H1 (cell line): ENCODE results near the gene SMIM44. TPM values are rescaled to one million over a fixed set of nuclear protein-coding genes. Genes with fewer than 3 reads are reported as not detected.

Experiments
- EGR1 ChIP-seq: IDR thresholded peaks from 2 replicates; pipeline ENCODE4 v1.6.1; 2011; ENCODE audit warnings: low read depth, low read length, borderline replicate concordance
- MAFK ChIP-seq: IDR thresholded peaks from 2 replicates; pipeline ENCODE4 v1.6.1; 2012; ENCODE audit warnings: low read depth, mild to moderate bottlenecking, improper control_type of control experiment, low read length
- POLR2AphosphoS5 ChIP-seq: IDR thresholded peaks from 2 replicates; pipeline ENCODE4 v1.6.1; 2011; ENCODE audit warnings: low read depth, low read length
- USF2 ChIP-seq: IDR thresholded peaks from 2 replicates; pipeline ENCODE4 v1.6.1; 2011; ENCODE audit warnings: low read length, improper control_type of control experiment
- polyA plus RNA-seq, 7 experiments: library from polyadenylated mRNA; depleted of rRNA in 3 of 7; stranded (reverse) in 5 of 7; unstranded in 2 of 7; fragments of >200 nt in 5 of 7; fragments of 200-250 nt in 2 of 7; gene quantifications; 1 replicate in 5 of 7; 2 replicates in 1 of 7; 4 replicates in 1 of 7; pipeline versions ENCODE4 v1.2.1 to v1.2.3, GENCODE V29; 2011 to 2013; ENCODE audit warnings: missing spikeins in 2 of 7, mixed read lengths in 2 of 7
- total RNA-seq: library from RNA; stranded (reverse); fragmentation: NEBNext Ultra II Directional; extraction: Animal tissue kit (Norgen Biotek cat#: 25700); gene quantifications from 2 replicates; pipeline ENCODE4 v1.2.1, GENCODE V29; 2021

SMIM44 gene
- total and polyA plus RNA-seq, 2 of the 8 experiments (the other 6 are each of a cell fraction or from before 2014, with no cell fraction given): not detected

- TF ChIP-seq USF2: no peak
- no peak for TF ChIP-seq POLR2AphosphoS5
- TF ChIP-seq EGR1: no peak
- TF ChIP-seq MAFK: no peak
Observed at GRCh38 chr19:3477506-3477905, 5.7 kb downstream of the SMIM44 start (continued).
